Activated CD4-positive, alpha-beta T cell treated with anti-CD3 and anti-CD28 coated beads, Interleukin-2, Interleukin-4, amounts not matched to agents 100 ng/mL and 50 ng/mL, durations not matched to agents 16 hours and 8 hours (primary cell): ENCODE results near the gene DTNBP1.

Experiments
- DNase-seq: peaks from one replicate; pipeline ENCODE4 v3.0.0-alpha.2; 2020; ENCODE audit warnings: low spot score

DTNBP1 gene

DNA sequence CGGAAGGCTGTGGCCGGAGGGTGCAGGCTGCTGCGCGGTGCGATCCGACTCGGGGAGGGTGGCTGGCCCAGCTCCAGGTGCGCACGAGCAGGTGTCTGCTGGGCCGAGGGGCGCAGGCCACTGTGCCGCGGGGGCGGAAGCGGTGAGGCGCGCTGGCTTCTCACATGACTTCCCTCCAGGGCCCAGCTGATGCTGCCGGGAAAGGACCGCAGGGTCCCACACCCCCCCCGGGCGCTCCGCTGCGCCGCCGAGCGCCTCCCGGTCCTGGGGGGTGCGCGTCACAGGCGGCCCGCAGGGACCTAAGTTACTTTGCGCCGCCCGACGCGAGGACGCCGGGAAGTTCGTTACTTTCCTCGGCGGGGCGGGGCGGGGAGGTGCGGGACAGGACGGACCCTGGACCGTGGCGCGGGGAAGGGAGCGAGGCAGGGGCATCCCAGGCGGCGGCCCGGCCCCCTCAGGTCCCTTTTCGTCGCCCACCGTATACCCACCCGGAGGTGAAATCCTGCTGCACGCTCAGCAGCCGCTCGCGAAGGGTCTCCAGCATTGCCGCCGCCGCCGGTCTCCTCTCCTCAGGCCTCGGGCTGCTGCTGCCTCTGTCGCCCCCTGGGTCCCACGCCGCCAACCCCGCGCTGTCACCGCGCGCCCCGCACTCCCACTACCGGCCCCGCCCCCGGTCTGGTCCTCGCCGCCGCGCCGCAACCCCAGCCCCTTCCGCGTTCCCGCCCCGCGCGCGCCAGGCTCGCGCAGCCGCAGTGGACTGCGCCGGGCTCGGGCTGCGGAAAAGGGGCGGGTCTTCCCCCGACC lies at the start of gene DTNBP1:
TSS of gene DTNBP1 (minus strand) at position 703 of the 804 bp plus-strand sequence. CDS start at position 544, 159 bp downstream.
- peak; percentile 82 for DNase-seq

DNA sequence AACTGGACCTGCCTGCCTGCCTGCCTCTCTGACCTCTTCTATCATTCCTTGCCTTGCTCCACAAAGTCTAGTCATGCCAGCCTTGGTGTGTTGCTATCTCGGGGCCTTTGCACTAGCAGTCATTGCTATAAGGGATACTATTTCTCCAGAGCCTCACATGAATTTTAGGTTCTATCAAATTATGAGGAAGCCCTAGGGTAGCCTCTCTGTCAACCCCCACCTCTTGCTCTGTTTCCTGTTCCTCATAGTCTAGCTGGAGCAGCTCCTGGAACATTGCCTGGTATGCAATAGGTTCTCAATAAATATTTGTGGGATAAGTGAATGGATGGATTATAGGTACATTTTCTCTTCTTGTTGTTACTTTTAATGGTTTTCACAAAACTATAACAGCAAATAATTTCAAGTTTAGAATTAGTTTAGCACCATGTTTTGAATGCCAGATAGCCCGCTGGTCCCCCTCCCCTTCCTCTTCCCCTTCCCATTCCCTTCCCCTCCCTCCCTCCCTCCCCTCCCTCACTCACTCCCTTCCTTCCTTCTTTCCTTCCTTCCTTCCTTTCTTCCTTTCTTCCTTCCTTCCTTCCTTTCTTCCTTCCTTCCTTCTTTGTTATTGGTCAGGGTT lies 46.9 kb upstream of the DTNBP1 start:
- DNase-seq = no peak

DNA sequence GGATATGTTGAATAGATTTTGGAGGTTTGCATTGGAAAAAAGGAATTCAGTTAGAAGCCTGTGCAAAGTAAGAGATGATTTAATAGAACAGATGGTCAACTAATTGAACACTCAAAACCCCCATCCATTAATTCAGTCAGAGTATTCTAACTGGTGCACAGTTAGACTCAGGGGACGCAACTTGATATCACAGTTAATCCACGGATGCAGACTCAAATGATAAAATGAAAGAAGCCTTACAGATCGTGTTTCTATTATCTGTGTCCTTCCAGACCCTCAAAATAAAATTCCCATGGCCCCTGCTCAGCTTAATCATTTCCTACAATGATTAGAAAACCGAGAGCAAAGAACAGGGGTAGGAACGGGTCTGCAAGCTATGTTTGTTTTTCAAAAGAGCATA lies 45.4 kb upstream of the DTNBP1 start:
- no peak for DNase-seq

DNA sequence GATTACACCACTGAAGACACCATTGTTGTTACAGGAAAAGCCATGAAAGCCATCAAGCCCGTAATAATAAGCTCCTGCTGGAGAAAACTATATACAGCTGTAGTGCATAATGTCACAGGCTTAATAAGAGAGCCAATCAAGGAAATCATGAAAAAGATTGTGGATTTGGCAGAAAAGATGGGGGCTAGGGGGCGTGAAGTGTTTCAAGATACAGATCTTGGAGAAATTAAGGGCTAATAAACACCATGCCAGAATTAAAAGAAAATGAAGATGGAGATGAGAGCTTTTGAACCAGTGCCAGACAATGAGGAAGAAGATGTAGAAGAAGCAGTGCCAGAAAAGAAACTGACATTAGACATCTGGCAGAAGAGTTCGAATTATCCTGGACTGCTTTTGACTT lies 43.2 kb upstream of the DTNBP1 start:
- no peak for DNase-seq

DNA sequence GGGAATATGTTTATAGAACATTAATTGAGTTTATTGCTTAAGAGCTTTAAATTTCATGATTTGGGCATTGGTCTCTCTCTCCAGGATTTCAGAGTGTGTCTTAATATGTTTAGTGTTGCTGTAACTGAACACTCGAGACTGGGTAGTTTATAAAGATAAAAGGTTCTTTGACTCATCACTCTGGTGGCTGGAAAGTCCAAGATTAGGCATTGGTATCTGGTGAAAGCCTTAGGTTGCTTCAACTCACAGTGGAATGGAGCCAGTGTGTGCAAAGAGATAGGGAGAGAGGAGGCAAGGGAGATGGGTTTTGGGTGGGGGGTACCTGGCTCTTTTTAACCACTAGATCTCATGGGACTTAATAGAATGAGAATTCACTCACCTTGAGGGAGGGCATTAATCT lies 35.6 kb upstream of the DTNBP1 start:
- DNase-seq = no peak

- DNase-seq = no peak
Measured at GRCh38 chr6:15697895-15698294, 35.1 kb upstream of the DTNBP1 start.

- peak; percentile 89 for DNase-seq
Measured at GRCh38 chr6:15691250-15691869, 28.5 kb upstream of the DTNBP1 start.

GRCh38 chr6:15690510-15690909 lies 27.7 kb upstream of the DTNBP1 start:
- no peak for DNase-seq

GRCh38 chr6:15689586-15690482 lies 27.0 kb upstream of the DTNBP1 start:
- no peak for DNase-seq

DNA sequence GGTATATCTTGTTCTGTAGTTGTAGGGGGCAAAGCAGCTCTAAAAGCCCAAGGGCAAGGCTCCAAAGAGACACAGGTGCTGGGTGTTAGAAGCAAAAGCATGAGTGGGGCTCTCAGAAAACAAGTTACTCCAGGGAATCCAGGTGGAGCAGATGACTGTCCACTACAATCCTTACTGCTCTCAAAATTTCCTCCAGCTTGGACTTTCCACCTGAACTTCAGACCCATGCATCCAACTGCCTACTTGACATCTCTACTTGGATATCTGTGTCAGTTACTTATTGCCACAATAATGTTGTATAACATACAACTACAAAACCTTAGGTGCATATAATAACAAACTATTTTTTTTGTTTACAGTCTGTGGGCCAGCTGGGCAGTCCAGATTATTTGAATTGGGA lies 22.8 kb upstream of the DTNBP1 start:
- no peak for DNase-seq

DNA sequence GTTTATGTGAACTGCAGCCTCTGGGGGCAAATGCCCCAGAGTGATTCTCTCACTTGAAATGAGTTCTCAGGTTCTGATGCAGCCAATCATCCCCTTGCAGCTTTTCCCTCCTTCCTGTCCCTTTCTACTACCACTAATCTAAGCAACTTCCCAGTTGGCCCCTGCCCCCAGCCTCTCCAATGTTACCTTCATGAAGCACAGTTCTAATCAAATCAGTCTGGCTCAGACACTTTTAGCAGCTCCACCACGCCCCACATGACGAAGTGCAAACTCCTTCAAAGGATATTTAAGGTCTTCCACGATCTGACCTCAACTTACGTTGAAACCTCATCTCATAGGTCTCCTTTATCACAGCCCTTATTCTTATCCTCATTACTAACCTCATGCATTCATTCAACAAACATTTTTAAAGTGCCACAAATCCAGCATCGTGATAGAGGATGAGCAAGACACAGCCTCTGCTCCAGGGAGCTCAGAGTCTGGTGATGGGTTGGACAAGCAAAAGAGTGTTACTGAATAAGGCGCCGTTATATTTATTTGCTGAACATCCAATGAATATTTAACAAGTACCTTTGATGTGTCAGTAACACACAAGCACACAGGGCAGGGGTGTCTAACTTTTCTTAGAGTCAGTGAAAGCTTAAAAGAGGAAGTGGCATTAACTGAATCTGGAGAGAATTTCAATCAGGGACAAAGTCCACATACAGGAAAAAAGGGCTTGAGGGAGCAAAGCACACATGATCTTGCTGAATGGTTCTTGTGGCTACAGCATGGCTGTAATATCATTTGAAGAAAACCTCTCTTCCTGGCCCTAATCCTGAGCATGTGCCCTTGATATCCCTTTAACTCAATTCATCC lies 20.4 kb upstream of the DTNBP1 start:
- no peak for DNase-seq

- no peak for DNase-seq
Measured at GRCh38 chr6:15681946-15682345, 19.1 kb upstream of the DTNBP1 start.

DNA sequence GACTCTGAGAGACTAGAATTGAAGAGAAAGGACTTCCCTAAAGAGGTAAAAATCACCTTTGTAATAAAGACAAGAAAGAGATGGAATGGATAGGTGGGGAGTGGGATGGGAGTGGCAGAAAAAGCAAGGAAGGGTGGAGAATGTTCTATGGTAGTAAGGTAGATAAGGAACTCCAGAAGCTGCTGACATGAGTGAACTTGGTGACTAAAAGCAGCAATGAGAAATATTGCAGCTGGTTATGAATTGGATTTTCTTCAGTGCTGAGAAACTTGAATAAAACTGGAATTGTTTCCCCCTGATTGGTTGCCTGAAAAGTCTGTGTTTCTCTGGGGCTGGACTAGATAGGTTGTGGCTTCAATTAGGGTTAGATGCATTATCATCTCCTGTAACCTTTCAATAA lies 15.7 kb upstream of the DTNBP1 start:
- DNase-seq = no peak

DNA sequence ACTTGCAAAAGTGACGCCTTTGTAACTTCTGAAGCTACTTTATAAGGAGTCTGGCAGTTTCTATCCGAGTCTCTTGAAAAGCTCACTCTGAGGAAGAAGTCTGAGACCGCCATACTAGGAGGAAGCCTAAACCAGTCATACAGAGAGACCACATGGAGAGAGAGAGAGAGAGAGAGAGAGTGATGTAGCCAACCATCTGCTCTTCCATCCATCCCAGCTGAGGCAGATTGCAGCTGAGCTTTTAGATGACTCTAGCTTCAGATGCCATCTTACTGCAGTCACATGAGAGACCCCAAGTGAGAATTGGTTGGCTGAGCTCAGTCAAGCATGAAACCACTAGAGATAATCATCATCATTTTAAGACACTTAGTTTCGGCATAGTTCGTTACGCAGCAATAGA lies 15.0 kb upstream of the DTNBP1 start:
- DNase-seq = no peak

GRCh38 chr6:15675536-15676220 lies 12.8 kb upstream of the DTNBP1 start:
- DNase-seq = no peak

DNA sequence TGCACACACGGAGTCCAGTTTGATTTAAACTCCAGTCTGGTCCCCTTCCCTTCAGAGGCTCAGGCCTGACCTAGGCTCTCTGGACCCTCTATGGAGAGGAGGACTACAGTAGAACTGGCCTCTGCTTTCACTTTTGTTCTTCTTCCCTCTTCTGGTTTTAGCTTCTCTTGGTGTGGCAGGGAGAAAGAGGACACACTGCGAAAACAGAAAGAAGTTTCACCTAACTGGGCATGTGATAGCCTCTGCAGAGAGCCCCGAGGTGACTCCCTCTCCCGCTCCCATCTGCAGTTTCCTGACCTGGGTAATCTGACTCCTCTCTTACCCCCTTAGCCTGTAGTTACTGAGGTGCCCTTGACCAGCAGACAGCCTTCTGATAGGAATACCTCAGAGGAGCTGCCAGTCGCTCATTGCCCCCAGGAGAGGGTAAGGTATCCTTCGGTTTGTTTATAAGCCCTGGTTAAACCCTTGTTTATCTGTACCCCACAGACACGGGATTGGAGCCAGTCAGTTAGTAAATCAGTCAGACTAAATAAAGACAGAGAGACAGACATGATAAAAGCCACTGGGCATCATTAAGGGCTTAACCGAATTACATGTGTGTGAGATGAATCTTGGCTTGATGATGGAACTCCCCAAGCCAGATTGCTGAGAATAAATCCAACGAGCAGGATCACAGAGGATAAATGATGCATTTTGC lies 12.0 kb upstream of the DTNBP1 start:
- DNase-seq = no peak

- DNase-seq = no peak
Measured at GRCh38 chr6:15673666-15674065, 10.8 kb upstream of the DTNBP1 start.

DNA sequence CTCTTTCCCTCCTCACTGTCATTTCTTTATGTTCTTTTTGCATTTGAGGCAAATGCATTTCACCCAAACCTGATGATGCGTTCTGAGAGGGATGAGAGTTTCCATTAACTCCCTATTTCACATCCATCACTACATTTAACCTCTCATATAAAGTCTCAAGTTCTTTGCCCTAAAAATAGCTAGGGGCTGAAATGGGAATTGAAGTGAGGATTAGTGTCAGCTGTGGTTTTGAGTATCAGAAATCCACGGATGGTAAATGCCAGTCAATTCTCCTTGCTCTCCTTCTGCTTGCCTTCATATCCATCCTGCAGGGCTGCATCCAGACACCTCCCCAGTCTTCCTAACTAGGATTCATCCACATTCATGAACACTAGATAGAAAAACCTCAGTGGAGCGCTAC lies 10.0 kb upstream of the DTNBP1 start:
- DNase-seq = no peak

DNA sequence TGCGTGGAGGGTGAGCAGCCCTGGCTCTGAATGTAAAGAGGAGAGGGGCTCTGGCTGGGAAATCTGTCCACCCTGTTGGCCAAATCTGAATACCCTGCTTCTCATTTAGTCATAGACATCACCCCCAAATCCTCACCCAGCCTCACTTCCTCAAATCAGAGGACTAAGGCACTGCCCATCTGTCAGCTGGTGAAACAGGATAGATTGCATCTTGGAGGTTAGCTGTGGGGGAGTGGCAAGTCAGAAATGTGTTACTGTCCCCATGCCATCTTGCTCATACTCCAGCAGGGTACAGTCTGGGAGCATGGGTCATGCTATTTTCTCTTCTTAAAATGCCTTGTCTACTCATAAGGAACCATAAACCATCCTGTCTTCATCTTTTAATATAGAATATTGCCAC lies 9.5 kb upstream of the DTNBP1 start:
- no peak for DNase-seq

DNA sequence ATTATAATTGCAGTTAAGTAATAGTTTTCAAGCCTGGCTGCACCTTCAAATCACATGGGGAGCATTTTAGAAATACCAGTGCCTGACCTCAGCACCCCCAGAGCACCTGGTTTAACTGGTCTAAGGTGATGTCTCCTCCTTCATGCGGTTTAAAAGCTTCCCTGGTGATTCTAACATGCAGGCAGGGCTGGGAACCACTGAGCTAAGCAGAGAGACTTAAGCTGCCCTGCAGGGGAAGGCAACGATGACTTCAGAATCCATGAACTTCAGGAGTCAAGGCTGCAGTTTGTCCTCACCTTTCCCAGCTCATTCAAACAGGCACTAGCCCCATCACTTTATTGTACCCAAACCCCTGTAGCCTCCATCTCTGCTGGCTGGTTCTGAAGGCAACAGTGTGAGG lies 6.1 kb upstream of the DTNBP1 start:
- no peak for DNase-seq
